GM18498 (cell line): ENCODE measurements around the gene RAB35.

ENCODE experiments used
- ATAC-seq: cut with Tn5 transposase; IDR thresholded peaks from one replicate; pipeline ENCODE4 v1.9.1; 2021; ENCODE audit warnings: mild to moderate bottlenecking, moderate library complexity; ENCODE audit not compliant: unreplicated experiment

Gene RAB35

DNA sequence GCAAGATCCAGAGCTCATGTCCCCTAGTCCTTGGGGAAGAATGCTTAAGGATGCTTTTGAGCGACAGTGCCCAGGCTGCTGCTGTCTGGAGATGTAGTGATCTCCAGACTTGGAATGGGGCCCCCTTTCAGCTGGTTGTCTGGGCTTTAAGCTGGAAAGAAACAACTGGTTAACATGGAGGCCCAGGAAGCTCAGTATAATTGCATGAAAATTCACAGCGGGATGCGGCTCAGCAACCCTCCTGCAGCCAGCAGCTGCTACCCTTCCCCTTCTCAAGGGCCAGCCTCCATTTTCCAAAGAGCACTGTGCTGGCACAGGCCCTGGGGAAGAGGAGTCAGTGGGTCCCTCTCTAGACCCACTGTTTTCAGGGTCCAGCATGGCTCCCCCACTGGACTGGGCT is 26.3 kb downstream of the RAB35 start:
- ATAC-seq, result no peak

DNA sequence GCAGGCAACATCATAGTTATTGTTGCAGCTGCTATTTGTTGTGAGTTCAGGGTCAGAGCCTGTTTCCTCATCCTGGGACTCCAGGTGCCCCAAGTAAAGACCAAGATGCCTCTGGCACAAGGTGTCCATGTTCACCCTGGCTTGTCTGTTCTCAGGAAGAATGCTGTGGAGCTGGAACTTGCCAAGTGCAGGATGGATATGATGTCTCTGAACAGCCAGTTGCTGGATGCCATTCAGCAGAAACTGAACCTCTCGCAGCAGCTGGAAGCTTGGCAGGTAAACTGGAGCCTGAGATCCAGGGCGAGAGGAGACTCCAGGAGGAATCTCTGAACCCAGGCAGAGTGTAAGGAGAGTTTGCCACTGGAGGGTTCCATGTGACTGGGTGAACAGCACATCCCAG is 26.8 kb downstream of the RAB35 start:
- ATAC-seq, result no peak

DNA sequence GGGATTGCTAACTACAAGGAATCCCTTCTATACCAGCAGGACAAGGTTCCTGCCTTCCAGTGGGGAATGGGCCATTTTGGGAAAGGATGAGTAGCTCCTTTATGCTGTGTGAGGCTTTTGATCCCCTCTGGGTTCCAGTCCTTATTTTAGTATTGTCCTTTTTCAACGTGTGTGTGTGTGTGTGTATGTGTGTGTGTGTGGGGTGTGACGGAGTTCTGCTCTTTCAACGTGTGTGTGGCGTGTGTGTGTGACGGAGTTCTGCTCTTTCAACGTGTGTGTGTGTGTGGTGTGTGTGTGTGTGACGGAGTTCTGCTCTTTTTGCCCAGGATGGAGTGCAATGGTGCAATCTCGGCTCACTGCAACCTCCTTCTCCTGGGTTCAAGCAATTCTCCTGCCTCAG is 27.4 kb downstream of the RAB35 start:
- ATAC-seq, result no peak

DNA sequence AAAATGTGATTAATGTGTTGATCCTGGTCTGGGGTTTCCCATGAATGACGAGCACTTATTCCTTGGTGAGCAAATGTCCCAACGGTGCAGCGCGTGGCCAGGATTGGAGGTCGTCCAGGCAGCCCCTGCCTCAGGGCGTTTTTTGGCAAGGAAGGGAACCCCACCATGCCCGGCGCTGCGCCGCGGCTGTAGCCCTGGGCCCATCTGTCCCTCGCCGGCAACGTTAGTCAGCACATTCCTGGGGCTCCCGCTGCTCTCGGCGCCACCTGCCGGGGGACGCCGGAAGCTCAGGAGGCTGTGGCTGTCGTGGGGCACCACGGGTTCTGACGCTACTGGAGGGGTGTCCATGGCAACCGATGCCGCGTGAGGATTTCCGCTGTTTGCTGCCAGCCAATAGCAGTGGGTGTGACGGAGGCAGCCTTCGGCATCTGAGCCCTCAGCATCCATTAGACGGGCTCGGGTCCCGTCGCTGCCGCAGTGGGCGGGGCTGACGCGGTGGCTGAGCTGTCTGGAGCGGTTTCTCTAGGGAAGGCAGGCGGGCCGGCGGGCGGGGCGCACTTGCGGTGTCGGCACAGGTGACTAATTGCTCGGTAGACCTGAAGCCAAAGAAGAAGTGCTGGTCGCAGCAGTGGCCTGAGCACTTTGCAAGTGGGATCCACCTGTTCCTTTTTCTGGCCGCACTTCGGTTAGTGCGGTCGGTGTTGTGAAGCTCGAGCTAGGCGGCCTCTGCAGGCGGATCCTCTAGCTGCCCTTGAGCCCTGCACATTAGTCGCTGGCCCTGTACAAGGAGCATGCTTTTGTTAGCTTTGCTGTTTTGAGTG is 29.5 kb downstream of the RAB35 start:
- peak; percentile 98 for ATAC-seq

DNA sequence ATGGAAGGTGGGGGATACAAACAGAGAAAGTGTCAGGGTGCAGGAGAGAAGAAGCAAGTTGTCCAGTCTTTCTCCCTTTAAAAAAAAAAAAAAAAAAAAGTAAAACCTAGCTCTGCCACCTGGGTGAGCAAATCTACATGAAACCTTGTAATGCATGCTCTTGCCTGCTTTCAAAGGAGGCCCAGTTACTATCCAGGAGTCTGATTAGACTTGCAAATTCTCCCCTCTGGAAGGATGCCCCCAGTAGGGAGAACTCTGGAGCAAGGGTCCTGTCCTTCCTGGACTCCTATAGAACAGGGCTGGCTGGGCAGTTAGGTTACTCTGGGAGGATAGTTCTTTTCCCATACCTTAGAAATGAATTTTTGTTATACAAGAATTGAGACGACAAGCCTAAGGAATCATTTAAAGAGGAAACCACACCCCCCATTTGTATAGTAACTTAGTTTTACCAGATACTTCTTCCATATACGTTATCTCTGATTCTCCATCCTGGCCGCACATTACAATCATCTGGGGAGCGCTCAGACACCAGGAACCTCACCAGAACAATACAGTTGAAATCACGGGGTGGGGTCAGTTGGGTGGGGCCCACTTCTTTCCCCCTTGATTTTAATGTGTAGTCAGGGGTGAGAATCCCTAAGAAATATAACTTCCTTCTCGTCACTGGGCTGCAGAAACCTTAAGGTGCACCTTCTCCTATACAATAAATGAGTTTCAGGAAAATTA is 30.5 kb downstream of the RAB35 start:
- no peak for ATAC-seq

DNA sequence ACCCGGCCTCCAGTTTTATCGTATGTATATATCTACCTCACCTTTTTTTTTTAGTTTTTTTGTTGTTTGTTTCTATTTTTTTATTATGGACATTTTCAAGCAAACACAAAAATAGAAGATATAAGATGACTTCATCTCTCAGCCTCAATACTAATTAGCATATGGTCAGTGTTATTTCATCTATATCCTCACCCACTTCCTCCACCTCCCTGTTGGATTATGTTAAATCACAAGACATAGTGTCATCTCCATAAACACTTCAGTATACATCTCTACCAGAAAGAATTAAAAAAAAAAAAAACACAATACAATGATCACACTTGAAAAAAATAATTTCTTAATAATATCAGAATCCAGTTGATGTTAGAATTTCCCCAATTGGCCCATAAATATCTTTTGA is 34.9 kb downstream of the RAB35 start:
- no peak for ATAC-seq

DNA sequence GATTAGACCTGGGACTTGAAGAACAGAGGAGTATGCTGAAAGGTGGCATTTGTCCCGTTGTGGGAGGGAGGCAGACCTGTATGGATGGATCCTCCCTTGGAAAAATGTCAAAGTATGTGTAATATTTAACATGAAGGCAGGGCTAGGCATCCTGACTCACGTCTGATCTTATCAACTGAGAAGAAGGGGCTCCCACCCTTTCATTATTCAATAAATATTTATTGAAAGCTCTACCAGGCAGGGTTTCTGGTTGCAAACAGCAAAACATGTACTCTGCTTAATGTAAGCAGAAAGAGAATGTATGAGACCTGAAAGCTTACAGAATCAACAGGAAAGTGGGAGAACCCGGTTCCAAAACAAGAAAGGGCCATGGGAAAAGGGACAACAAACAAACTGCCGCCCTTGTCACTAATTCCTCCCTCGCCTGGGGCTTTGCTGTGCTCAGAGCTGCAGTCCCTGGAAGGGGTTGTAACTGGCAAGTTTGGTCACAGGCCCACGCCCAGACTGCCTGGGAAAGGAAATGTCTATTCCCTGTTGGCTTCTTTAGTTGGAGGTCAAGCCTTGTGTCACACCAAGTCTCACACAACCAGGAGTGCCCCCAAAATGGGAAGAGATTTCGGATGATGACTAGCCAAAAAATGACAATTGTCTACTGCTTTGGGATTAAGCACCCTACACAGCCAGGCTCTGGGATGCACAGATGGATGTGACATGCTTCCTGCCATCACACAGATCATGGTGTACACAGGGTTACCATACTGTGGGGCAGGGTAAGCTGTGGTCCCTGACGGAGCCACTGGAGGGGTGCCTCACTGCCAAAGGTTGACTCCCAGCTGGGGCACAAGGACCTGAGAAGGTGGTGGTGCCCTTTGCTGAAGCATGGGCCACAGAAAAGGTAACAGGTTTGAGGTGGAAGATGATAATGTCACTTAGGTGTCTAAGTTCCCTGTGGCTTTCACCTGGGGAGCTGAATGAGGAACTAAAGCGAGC is 36.8 kb downstream of the RAB35 start:
- no peak for ATAC-seq

DNA sequence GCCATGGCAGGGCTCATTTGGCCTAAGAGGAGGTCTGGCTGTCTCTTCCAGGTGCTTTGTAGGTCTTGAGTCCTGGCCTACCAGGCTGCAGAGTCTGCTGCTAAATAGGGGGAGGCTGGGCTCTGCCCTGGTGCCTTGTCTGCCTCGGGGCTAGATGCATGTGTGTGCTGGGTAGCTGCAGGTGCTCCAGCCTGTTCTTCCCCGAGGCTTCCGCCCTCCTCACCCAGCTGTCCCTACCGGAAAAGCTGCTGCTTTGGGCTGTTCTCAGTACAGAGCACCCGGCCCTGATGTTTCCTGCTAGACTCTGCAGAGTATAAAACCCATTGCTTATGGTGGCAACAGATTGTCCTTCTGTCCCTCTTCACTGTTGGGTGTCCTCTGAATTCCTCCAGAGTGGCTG is 37.7 kb downstream of the RAB35 start:
- no peak for ATAC-seq

DNA sequence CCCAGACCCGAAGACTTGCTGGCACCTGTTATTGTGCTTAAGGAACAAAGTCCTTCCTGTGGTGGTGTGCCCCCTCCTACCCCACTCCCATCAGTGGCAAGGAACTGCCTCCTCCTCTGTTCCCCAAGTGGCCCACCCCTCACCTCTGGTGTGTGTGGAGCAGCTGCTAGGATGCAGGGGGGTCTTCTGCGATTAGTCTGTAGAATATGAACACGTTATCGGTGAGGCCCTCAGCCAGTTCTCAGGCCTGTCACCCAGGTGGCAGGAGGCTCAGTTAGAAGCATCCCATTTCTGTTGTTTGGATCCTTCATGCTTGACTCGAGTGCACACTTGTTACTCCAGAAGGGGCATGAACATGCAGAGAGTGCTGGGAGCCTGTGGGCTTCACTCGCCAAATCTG is 39.3 kb downstream of the RAB35 start:
- ATAC-seq, result no peak

DNA sequence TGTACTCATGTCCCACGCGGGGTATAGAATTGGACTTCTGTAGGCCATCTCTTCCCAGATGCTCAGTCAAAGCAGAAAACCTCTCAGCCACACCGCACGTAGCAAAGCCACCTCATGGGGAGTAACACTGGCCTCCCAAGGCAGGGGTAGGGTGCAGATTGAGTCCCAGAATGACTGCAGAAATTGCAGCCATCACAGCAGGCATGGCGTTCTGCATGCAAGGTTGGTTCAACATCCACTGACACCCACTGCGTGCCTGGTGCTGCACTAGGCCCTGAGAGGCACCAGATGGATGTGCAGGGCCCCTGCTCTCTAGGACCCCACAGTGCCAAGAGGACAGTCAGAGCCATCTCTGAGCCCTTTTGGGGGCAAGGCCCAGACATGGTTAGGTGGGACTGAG is 39.9 kb downstream of the RAB35 start:
- ATAC-seq, result no peak

DNA sequence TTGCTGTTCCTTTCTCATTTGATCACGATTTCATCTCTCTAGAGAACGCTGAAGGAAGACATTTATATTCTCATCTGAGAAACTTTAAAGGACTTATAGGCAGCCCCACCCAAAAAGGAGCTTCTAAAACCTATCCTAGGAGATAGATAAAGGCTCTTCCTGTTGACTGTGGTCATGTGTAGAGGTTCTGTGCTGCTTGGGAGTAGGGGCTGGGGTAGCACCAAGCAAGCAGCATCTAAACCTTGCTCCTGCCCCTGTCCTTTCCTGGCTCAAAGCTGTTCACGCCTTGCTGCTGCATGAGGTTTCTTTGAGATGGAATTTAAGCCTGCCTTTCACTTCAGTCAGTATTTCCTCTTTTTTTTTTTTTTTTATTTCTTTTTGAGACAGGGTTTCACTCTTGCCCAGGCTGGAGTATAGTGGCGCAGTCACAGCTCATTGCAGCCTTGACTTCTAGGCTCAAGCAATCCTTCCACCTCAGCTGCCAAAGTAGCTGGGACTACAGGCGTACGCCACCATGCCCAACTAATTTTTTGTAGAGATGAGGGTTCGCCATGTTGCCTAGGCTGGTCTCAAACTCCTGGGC is 41.4 kb downstream of the RAB35 start:
- no peak for ATAC-seq

DNA sequence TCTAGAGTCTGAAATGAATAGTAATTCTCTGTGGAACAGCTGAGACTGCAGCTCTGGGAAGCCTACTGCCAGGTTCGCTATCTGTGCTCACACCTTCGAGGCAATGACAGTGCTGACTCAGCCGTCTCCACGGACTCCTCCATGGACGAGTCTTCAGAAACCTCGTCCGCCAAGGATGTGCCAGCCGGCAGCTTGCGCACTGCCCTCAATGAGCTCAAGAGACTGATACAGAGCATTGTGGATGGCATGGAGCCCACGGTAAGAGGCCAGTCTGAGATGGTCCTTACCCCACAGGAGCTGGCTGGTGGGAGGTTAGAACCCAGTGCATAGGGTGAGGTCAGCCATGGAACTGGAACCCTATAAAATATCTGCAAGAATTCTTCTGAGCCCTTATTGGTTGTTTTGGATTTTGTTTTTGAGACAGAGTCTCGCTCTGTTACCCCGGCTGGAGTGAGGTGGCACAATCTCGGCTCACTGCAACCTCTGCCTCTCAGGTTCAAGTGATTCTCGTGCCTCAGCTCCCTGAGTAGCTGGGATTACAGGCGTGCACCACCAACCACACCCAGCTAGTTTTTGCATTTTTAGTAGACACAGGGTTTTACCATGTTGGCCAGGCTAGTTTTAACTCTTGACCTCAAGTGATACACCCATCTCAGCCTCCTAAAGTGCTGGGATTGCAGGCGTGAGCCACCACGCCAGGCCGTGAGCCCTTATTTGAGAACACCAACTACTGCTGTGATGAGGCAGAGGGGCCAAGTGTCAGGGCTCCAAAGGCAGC is 43.9 kb downstream of the RAB35 start:
- no peak for ATAC-seq

DNA sequence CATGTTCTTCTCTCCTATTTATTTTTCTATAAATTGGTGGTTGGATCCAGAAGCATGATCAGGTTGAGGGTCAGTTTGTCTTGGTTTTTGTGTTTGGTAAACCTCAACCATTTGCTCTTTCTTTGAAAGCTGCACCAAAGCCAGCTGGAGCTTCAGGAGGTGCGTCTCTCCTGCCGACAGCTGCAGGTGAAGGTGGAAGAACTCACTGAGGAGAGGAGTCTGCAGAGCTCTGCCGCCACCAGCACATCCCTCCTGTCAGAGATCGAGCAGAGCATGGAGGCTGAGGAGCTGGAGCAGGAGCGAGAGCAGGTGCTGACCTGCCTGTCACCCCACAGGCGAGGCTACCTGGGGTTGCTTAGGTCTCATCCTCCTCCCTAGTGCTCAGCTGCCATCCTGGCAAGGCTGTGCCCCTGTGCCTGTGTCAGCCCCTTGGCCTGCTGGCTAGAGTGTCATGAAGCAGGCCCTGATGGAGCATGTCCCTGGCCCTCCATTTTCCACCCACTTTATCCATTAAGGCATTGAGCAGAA is 45.0 kb downstream of the RAB35 start:
- no peak for ATAC-seq

DNA sequence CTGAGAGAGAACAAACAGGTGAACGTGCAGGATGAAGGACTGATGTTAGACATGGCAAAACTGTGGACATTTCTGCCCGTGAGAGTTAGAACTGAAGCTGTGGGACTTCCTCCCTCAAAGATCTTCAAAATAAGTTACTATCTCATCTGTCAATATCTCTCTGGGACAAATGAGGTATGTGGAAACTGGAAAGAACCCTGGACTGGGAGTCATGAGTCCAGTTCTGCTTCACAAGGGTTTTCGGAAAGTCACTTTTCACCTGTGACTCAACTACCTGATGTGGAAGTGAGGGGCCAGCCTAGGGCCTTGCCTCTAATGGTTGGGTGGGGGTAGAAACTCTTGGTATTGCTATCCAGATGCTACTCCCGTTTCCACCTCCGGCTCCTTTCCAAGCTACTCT is 47.3 kb downstream of the RAB35 start:
- no peak for ATAC-seq

DNA sequence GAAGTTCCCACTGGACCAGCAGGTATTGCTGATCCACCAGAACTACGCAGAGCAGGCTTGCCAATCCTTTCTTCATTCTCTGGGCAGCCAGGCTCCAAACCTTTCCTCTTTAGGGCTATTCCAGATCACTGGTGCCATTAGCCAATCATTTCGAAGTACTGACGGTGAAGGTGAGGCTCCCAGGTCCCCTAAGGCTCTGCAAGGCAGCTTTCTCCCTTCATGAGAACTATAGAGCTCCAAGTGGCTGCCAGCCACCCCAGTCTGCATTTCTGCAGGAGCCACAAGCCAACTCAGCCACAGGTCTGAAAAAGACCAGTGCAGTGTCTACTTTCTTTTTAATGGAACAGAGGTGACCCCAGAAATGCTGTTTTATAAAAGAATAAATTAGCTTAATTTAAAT is 48.7 kb downstream of the RAB35 start:
- ATAC-seq, result no peak

DNA sequence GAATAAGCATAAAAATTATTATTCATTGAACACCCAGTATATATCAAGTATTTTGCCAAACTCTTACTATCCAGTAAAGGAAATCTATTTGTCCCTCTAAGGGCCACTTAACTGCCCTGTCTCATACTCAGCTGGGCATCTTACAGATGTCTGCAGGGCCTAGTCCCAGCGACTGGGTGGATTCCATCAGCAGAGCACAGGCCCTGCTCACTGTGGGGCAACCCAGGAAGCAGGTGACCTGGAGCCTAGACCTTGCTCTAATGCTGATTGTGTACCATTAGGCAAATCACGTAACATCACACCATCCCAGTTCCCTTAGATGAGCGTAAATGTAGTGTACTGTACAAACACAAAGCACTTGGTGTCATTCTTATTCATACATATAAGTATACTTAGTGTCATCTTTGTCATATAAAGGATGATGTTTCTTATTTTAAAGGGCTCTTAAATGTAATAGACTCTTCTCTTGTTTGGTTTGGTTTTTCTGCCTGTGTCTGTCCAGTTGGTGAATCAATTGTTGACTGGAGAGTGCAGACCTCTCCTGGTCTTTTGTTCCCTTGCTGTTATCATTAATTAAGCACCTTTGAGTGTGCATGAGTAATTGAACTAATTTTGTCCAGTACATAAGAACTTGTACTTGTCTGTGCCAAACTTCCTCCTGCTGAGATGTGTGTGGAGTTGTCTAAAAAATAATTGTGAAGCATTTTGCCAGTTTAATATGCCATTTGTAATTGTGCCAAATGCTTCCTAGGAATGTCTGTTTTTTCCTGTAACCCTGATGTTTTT is 49.3 kb downstream of the RAB35 start:
- no peak for ATAC-seq

DNA sequence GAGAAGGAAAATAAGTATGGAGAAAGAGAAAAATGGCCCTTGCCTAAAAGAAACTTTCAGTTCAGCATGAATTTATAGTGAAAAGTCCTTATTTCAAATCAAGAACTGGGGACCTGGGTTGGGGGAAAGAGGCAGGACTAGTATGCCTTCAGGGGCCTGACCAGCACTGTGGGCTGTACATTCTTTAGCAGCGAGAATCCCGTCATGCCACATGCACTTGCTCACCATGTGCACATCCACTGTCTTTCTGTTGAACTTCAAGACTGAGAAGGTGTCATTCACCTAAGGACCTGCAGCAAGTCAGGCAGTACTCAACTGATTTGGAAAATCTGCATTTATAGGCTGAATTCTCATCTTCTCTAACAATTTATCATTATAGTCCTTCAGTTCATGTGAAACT is 50.2 kb downstream of the RAB35 start:
- ATAC-seq, result no peak

DNA sequence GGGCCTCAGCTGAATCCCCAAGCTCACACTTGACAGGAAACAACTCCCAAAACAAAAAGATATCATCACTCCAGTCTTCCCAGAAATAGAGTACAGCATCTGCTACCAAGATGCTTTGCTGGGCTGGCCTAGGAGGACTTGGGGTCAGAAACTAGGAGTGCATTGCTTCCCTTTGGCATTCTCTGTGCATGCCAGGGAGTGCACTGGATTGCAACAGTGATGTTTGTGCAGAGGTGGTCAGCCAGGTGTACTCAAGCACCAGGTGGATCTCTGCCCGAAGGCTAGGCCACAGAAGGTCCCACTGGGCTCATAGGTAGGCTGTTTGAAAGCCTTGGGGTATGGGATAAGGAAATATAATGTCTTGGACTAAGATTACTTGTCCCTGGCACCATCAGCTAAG is 51.1 kb downstream of the RAB35 start:
- ATAC-seq, result no peak
